ENCODE data around the gene RGS12. TPM values are rescaled to one million over a fixed set of nuclear protein-coding genes. Genes with fewer than 3 reads are reported as not detected.

Gene RGS12
- total and polyA plus RNA-seq, 2 of the 8 experiments (the other 6 are each of a cell fraction or from before 2014, with no cell fraction given): 6.0 to 16.4 TPM

DNA sequence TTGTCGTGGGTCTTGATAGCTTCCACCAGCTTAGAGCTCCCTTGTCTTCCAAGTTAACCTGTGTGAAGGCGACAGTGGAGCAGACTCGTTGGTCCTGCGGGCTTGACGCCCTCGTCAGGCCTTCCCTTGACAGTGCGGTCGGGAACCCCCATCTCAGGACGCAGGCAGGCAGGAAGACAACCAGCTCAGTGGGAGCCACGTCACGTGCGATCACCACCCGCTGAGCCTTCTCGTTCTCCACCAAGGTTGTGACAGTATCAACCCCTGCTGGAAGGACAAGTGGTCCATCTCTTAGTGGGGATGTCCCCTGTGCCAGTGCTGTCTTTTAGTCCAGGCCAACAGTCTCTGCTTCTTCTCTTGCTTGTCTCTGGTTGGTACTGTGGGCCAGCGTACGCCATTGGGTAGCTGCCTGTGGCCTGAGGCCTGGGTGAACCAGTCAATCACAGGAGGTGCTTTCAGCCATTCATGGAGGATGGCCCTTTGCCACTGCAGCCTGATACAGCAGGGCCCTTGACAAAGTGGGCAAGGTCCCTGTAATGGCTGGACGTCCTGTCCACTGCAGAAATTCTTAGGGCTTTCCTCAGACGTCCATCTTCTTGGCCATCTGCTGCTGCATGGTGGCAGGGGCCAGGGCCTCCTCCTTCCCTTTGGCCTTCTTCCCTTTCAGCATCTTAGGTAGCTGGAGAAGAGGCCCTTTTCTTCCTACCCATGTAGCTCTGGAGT lies 31.4 kb downstream of the RGS12 start (continued):
- TF ChIP-seq RAD21 (IDR thresholded peaks at IDR 0.05 in 1 of 2, conservative IDR thresholded peaks at IDR 0.05 in 1 of 2; ENCODE audit: low read depth in 2 of 2, low read length in 2 of 2): peak; percentile 69 to 77
- TF ChIP-seq SIN3A (conservative IDR thresholded peaks at IDR 0.05 in 1 of 2, IDR thresholded peaks at IDR 0.05 in 1 of 2; ENCODE audit: low read depth in 1 of 2, low read length in 2 of 2): peak; percentile 66 to 78; a peak in 1 of 4 replicates
- no peak for TF ChIP-seq NRF1 (IDR thresholded peaks at IDR 0.05; ENCODE audit: low read depth, low read length)
- TF ChIP-seq CBX8 (IDR thresholded peaks at IDR 0.05; ENCODE audit: borderline replicate concordance, low read depth, low read length): no peak
- no peak for TF ChIP-seq ZNF274 (IDR thresholded peaks at IDR 0.05; ENCODE audit: borderline replicate concordance, extremely low read depth, low read length)
- TF ChIP-seq, protein P1, sequence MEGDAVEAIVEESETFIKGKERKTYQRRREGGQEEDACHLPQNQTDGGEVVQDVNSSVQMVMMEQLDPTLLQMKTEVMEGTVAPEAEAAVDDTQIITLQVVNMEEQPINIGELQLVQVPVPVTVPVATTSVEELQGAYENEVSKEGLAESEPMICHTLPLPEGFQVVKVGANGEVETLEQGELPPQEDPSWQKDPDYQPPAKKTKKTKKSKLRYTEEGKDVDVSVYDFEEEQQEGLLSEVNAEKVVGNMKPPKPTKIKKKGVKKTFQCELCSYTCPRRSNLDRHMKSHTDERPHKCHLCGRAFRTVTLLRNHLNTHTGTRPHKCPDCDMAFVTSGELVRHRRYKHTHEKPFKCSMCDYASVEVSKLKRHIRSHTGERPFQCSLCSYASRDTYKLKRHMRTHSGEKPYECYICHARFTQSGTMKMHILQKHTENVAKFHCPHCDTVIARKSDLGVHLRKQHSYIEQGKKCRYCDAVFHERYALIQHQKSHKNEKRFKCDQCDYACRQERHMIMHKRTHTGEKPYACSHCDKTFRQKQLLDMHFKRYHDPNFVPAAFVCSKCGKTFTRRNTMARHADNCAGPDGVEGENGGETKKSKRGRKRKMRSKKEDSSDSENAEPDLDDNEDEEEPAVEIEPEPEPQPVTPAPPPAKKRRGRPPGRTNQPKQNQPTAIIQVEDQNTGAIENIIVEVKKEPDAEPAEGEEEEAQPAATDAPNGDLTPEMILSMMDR (IDR thresholded peaks at IDR 0.05; ENCODE audit: control extremely low read depth in 1 of 3, insufficient read depth in 1 of 3, low read depth in 1 of 3, low read length in 3 of 3): peak in 2 of 3 experiments; percentile 61 to 89; a peak in 3 of 4 replicates
- TF ChIP-seq GABPA (IDR thresholded peaks at IDR 0.05; ENCODE audit: borderline replicate concordance, insufficient read depth, low read length): peak; percentile 67; the same call in 1 of the 2 replicates
- TF ChIP-seq EP300 (IDR thresholded peaks at IDR 0.05; ENCODE audit: borderline replicate concordance in 1 of 2, low read depth in 2 of 2, low read length in 2 of 2): no peak

Data from H1 (cell line).